Activated CD4-positive, alpha-beta T cell treated with anti-CD3 and anti-CD28 coated beads for 1 hour (primary cell): ENCODE data around the gene ARHGAP6.

Experiments
- DNase-seq: peaks from one replicate; pipeline ENCODE4 v3.0.0-alpha.2; 2020

ARHGAP6 gene

GRCh38 chrX:11206716-11207115, 459.0 kb downstream of the ARHGAP6 start:
- DNase-seq: no peak

DNA sequence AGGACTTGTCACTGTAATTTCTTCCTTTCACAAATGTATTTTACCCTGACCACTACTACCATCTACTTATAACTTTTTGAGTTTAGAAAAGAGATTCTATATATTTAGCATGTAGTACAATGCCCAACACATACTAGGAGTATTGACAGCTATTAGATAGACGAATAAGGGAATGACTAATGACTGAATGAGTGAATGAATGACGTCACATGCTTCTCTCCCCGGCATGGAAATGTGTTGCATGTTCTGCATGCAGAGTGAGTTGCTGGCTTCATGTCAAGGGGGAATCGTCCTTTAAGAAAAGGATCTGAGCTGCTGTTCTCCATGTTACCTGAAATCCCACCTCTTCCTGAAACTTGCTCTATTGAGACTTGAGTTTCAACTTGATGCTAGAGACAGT, 459.9 kb downstream of the ARHGAP6 start:
- no peak for DNase-seq

- DNase-seq: no peak
Observed at GRCh38 chrX:11197671-11198070, 468.0 kb downstream of the ARHGAP6 start.

DNA sequence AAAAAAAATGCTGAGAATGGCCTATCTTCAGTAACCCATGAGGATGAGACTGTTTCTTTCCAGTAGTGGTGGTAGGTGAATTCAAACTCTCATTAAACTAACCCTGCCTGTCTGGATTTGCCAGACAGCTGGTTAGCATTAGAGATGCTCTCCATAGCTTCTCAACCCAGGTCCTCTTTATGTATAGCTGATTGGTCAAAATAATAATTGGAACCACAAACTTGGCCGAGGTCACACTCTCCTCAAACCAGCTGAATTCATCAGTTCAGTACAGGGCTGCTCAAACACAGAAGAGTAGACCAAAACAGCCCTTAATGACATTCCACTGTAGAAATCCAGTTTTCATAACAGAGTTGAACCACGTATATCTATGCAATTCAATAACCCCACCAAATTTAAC, 469.2 kb downstream of the ARHGAP6 start:
- no peak for DNase-seq

DNA sequence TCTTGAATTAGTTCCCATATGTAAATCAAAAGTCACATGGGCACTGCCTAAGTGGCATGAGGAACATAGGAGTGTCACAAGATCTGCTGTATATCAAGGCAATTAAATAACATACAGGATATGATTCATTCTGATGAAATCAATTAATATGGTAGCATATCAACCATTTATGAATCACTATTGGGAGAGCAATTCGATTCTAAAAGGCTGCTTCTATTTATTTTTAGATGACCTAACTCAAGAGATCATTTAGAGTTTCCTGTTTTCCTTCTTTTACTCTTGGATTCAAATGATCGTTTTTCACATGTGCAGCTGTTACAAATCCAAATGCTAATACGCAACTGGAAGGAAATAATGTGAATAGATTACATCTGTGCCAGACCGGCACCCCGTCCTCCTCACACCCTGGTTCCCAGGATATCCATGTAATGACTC, 472.7 kb downstream of the ARHGAP6 start:
- no peak for DNase-seq

DNA sequence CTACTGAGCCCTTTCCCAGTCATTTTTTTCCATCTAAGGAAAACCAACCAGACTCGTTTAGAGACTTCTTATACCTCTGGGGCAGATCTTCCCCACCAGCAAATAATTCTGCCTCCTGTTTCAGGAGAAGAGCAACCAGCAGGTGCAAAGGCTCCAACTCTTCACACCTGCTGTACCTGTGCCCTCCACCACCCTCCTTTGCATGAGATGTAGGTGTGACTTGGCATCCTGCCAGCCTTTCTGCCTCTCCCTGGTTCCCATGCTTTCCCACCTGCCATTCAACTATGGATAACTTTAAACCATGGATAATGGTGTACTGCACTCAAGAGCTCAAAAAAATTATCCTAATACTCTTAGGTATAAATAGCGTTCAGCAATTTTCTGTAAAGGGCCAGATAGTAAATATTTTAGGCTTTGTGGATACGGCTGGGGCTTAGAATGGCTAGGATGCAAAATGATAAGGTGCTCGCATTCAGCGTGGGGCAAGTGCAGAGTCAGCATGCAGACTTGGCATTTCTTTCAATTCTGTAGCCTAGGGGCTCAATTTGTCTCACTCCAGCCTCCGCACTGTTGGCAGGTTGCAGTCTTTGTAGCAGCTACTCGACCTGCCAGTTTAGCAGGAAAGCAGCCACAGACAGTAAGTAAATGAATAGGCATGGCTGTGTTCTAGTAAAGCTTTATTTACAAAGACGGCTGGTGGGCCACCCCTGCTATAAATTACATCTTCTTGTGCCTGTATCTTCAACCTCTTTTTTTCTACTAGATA, 474.8 kb downstream of the ARHGAP6 start:
- no peak for DNase-seq

GRCh38 chrX:11189097-11189496, 476.6 kb downstream of the ARHGAP6 start:
- DNase-seq: no peak

DNA sequence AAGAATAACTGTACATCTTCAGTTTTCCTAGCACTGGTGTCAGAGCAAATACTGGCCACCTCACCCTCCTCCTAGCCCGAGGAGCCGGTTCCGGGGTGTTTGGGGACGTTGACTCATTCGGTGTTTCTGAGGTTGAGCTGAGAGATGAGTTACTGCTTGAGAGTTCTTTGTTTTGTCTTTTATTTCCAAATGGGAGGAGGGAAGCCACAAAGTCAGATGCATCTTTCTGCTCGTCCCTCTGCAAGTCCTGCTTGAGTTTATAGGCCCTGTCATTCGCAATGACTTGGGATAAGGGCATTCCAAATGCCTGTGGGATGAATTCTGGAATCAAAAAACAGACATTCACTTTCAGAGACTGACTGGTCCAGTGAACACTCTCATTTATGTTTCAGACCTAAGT, 477.1 kb downstream of the ARHGAP6 start:
- no peak for DNase-seq

GRCh38 chrX:11187001-11187400, 478.7 kb downstream of the ARHGAP6 start:
- DNase-seq: no peak

GRCh38 chrX:11185861-11186260, 479.9 kb downstream of the ARHGAP6 start:
- no peak for DNase-seq

DNA sequence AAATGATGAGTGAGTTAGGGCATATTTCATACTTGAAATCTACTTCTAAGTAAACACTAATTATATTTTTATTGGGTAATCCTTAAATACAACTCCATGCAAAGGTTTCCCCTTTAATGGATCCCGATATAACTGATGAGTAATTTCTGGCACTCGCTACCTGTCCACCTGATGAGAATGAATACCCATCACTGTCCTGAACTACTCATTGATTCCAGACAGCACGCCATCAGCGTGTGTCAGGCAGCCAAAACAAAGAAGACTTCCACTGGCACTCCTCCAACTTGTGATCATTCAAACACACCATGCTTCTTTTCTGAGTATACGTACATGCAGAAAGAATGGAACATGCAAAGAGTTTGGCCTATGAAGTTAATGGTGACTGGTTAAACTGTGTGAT, 485.1 kb downstream of the ARHGAP6 start:
- no peak for DNase-seq

GRCh38 chrX:11172415-11172814, 493.3 kb downstream of the ARHGAP6 start:
- DNase-seq: no peak

DNA sequence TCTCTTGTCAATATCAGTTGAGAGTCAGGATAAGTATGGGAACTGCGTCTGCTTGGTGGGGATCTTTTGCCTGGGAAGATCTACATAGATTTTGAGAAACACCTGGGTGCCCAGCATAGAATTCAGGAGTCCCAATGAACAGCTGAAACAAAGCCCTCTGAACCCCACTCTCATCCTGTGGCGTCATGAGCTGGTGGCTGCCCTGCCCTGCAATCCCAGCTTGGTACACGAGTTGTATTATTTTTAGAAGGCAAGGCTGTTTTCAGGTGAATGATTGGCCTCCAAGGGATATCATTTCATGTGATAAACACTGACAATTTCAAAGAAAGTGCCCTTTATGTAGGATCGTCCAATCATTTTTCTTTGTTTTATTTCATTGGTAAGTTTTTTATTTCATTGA, 493.8 kb downstream of the ARHGAP6 start:
- no peak for DNase-seq

- no peak for DNase-seq
Observed at GRCh38 chrX:11164433-11164832, 501.3 kb downstream of the ARHGAP6 start.

DNA sequence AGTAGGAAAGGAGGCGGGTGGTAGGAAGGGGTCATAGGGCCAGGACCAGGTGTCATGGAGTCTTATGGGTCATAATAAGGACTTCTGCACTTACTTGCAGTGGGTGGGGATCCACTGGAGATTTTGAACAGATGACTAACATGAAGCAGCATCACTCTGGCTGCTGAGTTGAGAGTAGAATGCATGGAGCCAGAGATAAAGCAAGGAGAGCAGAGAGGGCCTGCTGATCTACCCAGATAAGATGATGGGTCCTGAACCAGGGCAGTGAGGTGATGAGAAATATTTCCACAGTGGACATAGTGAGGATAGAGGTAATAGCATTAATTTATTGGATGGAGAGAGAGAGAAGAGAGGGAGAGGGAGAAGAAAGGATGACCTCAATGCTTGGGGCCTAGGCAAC, 506.6 kb downstream of the ARHGAP6 start:
- DNase-seq: no peak

GRCh38 chrX:11151799-11152559, 513.7 kb downstream of the ARHGAP6 start:
- DNase-seq: no peak

GRCh38 chrX:11148401-11148800, 517.3 kb downstream of the ARHGAP6 start:
- no peak for DNase-seq

DNA sequence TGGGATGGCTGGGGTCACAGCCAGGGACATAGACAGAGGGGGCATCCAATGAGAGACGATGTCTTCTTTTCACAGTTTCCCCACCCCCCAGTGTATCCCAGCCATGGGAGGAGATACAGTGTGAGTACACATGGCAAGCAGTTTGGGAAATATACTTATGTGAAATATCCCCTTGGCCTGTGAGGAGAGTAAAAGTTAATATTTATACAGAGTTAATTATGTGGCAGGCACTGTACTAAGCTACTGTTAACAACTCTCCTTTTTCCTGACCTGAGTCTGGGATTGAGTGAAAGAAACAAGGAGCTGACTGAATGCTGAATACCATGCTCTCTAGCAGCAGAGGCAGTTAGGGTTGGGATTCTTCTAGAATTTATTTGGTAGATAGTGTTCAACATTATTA, 519.3 kb downstream of the ARHGAP6 start:
- DNase-seq: no peak

GRCh38 chrX:11143931-11144678, 521.6 kb downstream of the ARHGAP6 start:
- DNase-seq: no peak

GRCh38 chrX:11138498-11139390, 527.0 kb downstream of the ARHGAP6 start:
- no peak for DNase-seq

GRCh38 chrX:11137543-11138139, 528.1 kb downstream of the ARHGAP6 start:
- no peak for DNase-seq

DNA sequence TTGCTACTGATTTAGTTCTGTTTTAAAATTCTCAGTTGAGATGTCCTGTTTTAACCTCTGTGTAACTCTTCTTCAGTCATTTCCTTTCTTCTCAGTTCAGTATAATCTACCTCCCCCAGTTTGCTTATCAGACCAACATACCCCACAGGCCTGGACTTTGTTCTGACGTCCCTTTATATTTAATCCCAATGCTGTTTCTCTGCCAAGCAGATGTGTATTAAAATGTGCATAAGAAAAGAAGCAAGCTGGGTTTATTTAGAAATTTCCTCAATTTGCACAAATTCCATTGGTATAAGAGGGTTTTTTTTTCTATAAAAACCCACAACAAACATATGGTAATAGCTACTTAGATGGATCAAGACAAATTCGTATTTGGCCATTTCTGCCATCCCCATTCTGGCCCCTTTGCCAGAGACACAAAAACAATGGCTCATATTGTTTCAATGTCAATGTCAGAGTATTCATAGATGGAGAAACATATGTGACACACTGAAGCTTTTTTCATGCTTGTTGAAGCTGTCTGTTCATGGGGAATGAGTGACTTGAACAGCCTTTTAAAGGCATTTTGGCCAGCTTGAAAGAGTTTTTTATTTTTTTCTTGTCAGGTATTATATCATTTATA, 530.0 kb downstream of the ARHGAP6 start:
- DNase-seq: no peak
